NCI-H748 treated with DMSO at 0.1 percent for 48 hours (cell line): ENCODE data around the gene SORBS1.

ENCODE experiments used
- DNase-seq: peaks from one replicate; lab custom pipeline; 2025; lab: John Stamatoyannopoulos, UW

Gene SORBS1

DNA sequence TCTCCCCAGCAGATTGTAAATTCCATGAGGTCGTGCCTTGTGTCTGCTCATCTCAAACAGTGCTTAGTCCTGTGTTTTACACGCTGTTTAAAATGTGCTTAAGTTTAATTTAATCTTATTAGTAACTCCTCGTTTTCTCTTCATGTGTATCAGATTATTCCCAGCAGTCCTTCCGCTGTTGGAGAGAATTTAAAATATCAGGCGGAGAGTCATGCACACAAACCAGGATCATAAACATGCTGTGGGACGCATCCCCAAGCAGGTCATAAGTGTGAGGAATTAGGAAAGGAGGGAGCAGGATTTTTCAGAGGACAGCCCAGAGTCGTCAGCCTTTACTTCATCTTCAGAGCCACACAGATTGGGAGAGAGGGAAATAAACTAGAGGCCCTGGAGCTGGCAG is 4.2 kb upstream of the SORBS1 start:
- no peak for DNase-seq

- no peak for DNase-seq
These were observed 3.1 kb upstream of the SORBS1 start for GRCh38 chr10:95564291-95564690.

- no peak for DNase-seq
These were observed 1.3 kb upstream of the SORBS1 start for GRCh38 chr10:95562341-95562965.

DNA sequence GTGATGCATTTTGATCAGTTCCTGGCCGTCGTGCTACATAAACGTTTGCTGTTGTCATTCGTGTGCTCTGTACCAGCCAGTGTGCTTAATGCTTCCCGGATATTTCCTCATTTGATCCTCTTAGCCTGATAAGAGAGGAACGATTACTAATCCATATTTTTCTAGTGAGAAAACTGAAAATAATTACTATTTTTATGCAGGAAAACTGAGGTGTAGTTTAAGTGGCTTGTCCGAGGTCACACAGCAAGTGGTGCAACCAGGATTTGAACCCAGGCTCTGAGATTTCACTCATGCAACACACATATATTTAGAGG is 650 bp upstream of the SORBS1 start:
- no peak for DNase-seq

DNA sequence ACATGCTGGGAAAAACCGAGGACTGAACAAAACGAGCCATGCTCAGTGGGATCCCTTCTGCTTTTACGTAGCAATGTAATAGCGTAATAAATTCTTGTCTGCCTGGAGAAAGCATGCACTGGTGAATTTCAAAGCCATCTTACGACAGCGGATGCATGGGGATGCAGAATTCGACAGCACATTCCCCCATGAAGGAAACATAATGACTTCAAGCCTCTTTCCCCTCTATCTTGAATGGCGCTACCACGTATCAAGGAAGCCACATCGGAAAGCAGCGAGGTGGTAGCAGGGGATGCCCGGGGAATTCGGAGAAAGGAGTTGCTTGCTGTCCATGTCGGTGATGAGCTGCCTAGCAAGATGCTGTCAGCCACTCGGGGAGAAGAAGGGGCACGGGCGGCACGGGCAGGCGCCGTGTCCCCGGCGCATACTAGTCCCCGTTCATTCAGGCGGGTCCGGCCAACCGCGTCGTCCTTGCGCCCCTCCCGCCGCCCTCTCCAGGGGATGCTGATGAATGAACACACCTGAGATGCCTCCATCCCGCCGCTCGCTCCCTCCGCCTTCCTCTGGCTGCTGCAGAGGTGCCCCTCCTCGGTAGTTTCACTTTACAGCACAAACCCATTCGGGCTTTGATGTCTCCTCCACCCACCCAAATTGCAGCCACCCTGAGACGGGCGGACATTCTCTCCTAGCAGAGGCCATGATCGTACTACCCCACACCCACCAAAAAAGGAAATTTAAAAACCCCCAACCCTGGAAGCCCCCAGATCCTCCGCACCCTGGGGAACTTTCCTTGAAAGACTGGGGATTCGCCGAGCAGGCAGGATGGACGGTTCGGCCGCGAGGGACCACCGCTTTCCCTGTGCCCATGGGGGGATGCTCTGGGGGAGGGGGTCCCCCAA is 644 bp downstream of the SORBS1 start:
- DNase-seq, result peak; percentile 40

DNA sequence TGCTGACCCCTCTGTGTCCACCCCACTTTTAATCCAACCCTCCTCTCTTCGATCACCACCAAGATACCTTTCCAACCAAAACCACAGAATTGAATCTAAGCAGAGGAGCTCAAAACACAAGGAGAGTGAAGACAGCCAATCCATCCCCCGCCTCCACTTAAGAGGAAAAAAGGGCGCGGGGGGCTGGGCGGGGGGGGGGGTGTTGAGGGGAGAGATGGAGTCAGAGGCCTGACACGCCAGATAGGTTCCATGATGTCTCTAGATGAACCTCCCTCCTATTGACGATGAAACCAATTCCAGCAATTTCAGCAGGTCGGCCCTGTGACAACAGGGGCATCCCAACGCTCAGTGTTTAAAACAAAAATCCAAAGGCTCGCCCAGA is 1.3 kb downstream of the SORBS1 start:
- DNase-seq, result no peak

DNA sequence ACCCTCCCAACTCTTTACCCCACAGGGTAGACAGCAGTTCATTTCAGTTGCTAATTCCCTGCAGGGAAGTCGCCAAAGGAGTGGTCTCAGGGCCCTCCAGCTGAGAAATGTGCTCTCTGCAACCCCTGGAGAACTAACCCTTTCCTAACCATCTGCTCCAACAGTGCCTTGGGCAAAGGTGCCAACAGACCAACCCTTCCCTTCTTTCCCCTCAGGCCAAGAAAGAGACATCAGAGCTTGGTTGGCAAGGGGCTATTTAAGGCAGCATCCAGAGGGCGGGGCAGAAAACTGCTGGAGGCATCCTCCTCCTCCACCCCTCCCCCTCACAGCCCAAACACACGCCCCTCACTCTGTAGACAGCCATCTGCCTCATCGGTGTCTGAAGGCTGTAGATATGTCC is 1.7 kb downstream of the SORBS1 start:
- DNase-seq, result no peak

- DNase-seq, result no peak
These were observed 2.4 kb downstream of the SORBS1 start for GRCh38 chr10:95558593-95559320.

DNA sequence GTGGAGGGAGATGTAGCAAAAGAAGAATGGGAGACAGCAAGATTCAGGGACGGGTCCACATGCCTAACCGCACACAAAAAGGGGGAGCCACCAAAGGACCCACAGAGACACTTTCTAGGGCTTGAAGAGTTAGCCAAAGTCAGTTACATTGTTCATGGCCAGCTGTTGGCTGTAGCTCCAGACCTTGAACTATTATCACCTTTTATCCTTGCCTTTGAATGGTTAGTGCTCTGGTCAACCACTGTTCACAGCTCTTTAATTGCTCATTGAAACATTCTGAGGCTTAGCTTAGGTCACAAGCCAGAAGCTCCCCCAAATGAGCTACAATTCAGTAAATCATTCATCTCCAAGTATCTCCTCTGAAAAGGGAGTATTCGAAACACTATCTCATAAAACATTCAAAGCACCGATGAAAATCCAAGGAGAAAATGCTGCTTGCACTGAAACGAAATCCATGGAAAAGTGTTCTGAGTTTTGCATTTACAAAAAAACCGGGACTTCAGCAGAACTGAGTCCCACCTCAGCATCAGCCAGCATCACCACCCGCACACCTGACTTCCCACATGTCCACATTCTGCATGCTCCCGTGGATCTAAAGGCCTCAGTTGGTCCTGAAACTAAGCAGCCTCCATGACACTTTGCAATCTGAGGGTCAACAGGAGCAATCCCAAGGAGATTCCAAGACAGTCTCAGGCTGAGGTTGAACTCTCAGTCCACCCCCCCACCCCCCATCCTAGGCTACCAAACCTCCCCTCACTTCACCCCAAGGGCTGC is 4.0 kb downstream of the SORBS1 start:
- no peak for DNase-seq

GRCh38 chr10:95553674-95554073 is 7.5 kb downstream of the SORBS1 start:
- no peak for DNase-seq

DNA sequence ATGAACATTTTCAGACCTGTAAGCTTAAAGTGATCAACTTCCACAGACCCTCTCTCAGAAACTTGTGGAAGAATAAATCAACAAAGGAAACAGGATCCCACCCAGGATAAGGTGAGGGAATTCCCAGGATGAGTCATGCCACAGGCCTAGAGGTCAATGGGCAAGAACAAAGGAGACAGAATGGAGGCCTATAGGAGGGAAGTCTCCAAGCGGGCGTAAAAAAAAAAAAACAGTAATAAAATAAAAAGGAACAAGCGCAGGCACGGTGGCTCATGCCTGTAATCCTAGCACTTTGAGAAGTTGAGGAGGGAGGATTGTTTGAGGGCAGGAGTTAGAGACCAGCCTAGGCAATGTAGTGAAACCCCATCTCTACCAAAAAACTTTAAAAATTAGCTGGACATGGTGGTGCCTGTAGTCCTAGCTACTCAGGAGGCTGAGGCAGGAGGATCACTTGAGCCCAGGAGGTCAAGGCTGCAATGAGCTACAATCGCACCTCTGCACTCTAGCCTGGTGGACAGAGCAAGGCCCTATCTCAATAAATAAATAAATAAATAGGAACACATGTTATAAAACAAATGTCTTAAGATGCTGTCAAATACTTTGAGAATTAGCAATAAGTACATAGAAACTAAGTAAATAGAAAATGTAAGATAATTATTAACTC is 8.4 kb downstream of the SORBS1 start:
- no peak for DNase-seq

GRCh38 chr10:95550073-95550672 is 11.0 kb downstream of the SORBS1 start:
- DNase-seq, result no peak

DNA sequence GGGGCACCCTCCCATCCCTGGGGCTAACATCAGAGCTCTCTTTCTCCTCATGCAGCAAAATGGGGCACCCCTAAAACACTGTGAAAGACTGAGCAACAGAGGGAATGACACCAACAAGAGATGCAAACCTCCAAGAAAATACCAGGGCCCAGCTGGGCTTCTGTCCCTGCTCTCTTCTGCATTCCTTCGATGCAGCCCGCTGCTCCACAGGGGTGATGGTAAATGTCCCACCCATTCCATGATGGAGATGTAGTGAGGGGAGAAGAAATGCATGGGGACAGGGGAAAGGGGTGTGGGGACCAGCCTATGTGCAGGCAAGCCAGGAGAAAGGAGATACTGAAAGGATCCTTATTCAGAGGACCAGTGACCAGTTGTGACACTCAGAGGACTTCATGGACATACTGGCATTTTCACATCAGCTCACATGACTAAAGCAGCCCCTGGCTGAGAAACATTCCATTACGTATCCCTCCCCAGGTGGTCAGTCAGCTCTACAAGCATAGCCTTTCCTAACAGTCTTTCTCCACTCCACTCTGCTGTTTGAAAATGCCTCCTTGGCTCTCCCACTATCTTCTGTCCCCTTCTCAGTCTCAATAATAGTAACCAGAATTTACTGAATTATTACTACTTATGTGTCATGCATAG is 13.3 kb downstream of the SORBS1 start:
- no peak for DNase-seq

DNA sequence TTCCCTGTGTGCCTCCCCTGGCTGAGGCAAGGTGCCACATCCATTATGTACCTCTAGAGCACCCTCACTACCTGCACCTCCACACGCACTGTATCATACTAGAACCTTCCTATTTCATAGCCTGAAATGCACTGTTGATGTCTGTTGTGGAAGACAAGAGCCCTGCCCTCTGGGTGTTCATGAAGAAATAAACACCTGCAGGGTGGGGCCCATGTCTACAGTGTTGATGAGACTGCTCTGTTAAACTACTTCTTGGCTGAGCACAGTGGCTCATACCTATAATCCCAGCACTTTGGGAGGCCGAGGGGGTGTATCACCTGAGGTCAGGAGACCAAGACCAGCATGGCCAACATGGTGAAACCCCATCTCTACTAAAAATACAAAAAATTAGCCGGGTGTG is 14.0 kb downstream of the SORBS1 start:
- no peak for DNase-seq

GRCh38 chr10:95545981-95546380 is 15.2 kb downstream of the SORBS1 start:
- no peak for DNase-seq

- DNase-seq, result no peak
These were observed 16.2 kb downstream of the SORBS1 start for GRCh38 chr10:95544783-95545500.

DNA sequence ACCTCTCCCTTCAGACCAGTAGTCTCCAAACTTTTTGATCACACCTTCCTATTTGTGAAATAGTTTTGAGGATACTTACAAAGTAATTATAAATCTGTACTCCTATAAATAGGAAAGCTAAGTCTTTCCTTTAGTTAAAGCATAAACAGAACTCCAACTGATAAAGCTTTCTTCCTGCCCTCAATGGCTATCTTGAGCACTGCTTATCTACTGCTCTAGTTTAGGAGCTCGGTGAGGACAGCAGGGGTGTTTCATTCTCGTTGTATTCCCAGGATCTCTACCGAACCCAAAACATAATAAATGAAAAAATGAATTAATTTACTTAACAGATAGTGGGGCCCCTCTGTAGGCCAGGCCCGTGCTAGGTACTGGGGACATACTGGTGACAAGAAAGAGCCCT is 17.7 kb downstream of the SORBS1 start:
- no peak for DNase-seq

DNA sequence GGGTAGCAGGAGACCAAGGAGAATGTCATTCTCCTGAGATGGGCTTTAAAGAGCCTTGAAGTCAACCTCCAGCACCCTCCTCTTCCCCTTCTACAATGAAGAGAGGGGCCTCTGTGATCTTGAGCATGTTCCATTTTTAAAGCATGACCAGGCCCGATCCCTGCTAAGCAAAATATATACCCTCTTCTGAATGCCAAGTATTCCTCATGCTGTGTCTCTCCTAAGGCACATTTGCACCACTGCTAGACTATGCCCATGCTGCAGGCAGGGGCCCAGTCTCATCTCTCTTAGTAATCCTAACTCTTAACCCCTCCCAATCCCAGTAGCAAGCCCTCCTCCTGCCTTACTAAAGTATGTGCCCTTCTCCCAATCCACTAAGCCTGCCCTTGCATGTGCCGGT is 18.4 kb downstream of the SORBS1 start:
- no peak for DNase-seq

- DNase-seq, result no peak
These were observed 18.8 kb downstream of the SORBS1 start for GRCh38 chr10:95542330-95542729.

DNA sequence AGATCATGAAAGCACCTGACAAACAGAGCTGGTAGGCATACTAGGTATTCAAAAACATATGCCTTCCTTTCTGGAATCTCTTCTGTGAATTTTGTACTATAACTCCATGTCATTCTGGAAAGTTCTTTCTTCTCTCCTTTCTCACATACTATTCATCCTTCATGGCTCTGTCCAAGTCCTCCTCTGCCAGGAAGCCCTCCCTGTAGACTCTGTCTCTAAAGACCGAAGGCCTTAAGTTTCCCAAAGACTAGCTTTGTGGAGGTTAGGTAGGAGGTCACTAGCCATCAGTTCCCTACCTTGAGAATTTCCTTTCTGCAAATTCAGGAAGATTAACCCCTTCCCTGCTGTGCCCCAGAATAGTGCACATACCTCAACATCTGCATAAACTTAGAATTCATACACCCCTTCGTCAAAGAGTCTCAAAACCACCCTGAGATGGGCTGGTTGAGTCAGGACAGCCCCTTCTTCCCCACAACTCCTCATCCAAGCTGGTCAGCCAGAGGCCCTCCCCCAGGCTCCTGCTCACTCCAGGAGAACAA is 20.6 kb downstream of the SORBS1 start:
- no peak for DNase-seq
